OCI-LY1 (cell line): Measurements from ENCODE around the gene DCLK1.

Experiments
- H2AFZ ChIP-seq: fragments of 200-600 bp; sonication (generic), shearing (Covaris generic); 2 replicates; pipeline ENCODE4 v1.6.0; 2014; ENCODE audit warnings: antibody characterized with exemption, mild to moderate bottlenecking, low read length
- H3F3A ChIP-seq: fragments of 200-600 bp; sonication (generic), shearing (Covaris generic); 2 replicates; pipeline ENCODE4 v1.6.0; 2014; ENCODE audit warnings: mild to moderate bottlenecking, antibody characterized with exemption, low read length, moderate library complexity; ENCODE audit not compliant: insufficient read depth
- H3K27ac ChIP-seq: fragments of 200-600 bp; sonication (generic); 2 replicates; pipeline ENCODE4 v1.5.1; 2014; ENCODE audit warnings: low read length, mixed run types, mild to moderate bottlenecking, low read depth; ENCODE audit not compliant: poor library complexity, severe bottlenecking
- H3K27me3 ChIP-seq: fragments of 200-600 bp; sonication (generic); 2 replicates; pipeline ENCODE4 v1.6.0; 2014; ENCODE audit warnings: antibody characterized with exemption, mild to moderate bottlenecking, low read length, moderate library complexity; ENCODE audit not compliant: insufficient read depth
- H3K36me3 ChIP-seq: fragments of 200-600 bp; sonication (generic); 2 replicates; pipeline ENCODE4 v1.6.1; 2014; ENCODE audit warnings: mild to moderate bottlenecking, antibody characterized with exemption, low read length, moderate library complexity, mixed read lengths; ENCODE audit not compliant: insufficient read depth
- H3K4me1 ChIP-seq: fragments of 200-600 bp; sonication (generic); 2 replicates; pipeline ENCODE4 v1.5.1; 2014; ENCODE audit warnings: mild to moderate bottlenecking, low read length, moderate library complexity; ENCODE audit not compliant: insufficient read depth, severe bottlenecking
- H3K4me2 ChIP-seq: fragments of 200-600 bp; sonication (generic), shearing (Covaris generic); 2 replicates; pipeline ENCODE4 v1.6.1; 2014; ENCODE audit warnings: low read length
- H3K4me3 ChIP-seq: fragments of 200-600 bp; sonication (generic); 2 replicates; pipeline ENCODE4 v1.5.1; 2014; ENCODE audit warnings: low read length, low read depth, mild to moderate bottlenecking, mixed read lengths; ENCODE audit not compliant: poor library complexity, severe bottlenecking
- H3K79me2 ChIP-seq: fragments of 200-600 bp; shearing (Covaris generic); 2 replicates; pipeline ENCODE4 v1.6.1; 2016; ENCODE audit warnings: mixed run types, low read length, mixed read lengths; ENCODE audit not compliant: insufficient read depth
- H3K9ac ChIP-seq: fragments of 200-600 bp; sonication (generic), shearing (Covaris generic); 2 replicates; pipeline ENCODE4 v1.6.1; 2014; ENCODE audit warnings: mild to moderate bottlenecking, low read length, mixed read lengths
- H3K9me2 ChIP-seq: fragments of 200-600 bp; sonication (generic), shearing (Covaris generic); 2 replicates; pipeline ENCODE4 v1.6.1; 2014; ENCODE audit warnings: low read depth, mild to moderate bottlenecking, low read length, mixed read lengths
- H3K9me3 ChIP-seq: fragments of 200-600 bp; shearing (Covaris generic); 2 replicates; pipeline ENCODE4 v1.6.1; 2014; ENCODE audit warnings: low read length, mixed read lengths
- H4K20me1 ChIP-seq: fragments of 200-600 bp; sonication (generic), shearing (Covaris generic); 2 replicates; pipeline ENCODE4 v1.6.0; 2016; ENCODE audit warnings: mild to moderate bottlenecking, low read length; ENCODE audit not compliant: insufficient read depth
- CTCF ChIP-seq: fragments of 200-600 bp; sonication (generic), shearing (Covaris generic); IDR thresholded peaks from 2 replicates; pipeline ENCODE4 v1.5.1; 2017; ENCODE audit warnings: mild to moderate bottlenecking, antibody characterized with exemption, low read length, moderate library complexity, mixed read lengths
- EZH2 ChIP-seq: fragments of 200-600 bp; sonication (generic), shearing (Covaris generic); IDR thresholded peaks from 2 replicates; pipeline ENCODE4 v1.8.0; 2017; ENCODE audit warnings: borderline replicate concordance, mixed run types, mild to moderate bottlenecking, antibody characterized with exemption, low read length, moderate library complexity, mixed read lengths

DCLK1 gene

GRCh38 chr13:35961461-35962220 lies 169.5 kb downstream of the DCLK1 start:
- Histone ChIP-seq H3K27me3 (no peaks in the 10 kb centered on the region), H3K9me2 (no peaks in the 10 kb centered on the region), H3K4me1 (no peaks in the 10 kb centered on the region), H3F3A (no peaks in the 10 kb centered on the region), H3K4me3 (no peak overlapping the region), H3K9ac (no peak overlapping the region), H3K79me2 (no peaks in the 10 kb centered on the region), H4K20me1 (no peaks in the 10 kb centered on the region), H3K9me3 (no peaks in the 10 kb centered on the region), H2AFZ (no peak overlapping the region), H3K36me3 (no peaks in the 10 kb centered on the region), H3K27ac (no peak overlapping the region), H3K4me2 (no peak overlapping the region)
- no peak for TF ChIP-seq CTCF
- no peak for TF ChIP-seq EZH2

- TF ChIP-seq CTCF (no peak), EZH2 (no peak)
- no peaks in the 10 kb centered on the region for H3K36me3 ChIP-seq
- no peak overlapping the region for H3K9ac ChIP-seq
- no peaks in the 10 kb centered on the region for H4K20me1 ChIP-seq
- no peaks in the 10 kb centered on the region for H3F3A ChIP-seq
- H3K9me3 ChIP-seq: no peaks in the 10 kb centered on the region
- no peaks in the 10 kb centered on the region for H3K9me2 ChIP-seq
- no peak overlapping the region for H3K27ac ChIP-seq
- H3K27me3 ChIP-seq: no peaks in the 10 kb centered on the region
- no peak overlapping the region for H3K4me2 ChIP-seq
- H3K4me1 ChIP-seq: no peaks in the 10 kb centered on the region
- no peaks in the 10 kb centered on the region for H3K79me2 ChIP-seq
- H2AFZ ChIP-seq: no peak overlapping the region
- no peak overlapping the region for H3K4me3 ChIP-seq
Measured at GRCh38 chr13:35961002-35961401, 170.2 kb downstream of the DCLK1 start.

DNA sequence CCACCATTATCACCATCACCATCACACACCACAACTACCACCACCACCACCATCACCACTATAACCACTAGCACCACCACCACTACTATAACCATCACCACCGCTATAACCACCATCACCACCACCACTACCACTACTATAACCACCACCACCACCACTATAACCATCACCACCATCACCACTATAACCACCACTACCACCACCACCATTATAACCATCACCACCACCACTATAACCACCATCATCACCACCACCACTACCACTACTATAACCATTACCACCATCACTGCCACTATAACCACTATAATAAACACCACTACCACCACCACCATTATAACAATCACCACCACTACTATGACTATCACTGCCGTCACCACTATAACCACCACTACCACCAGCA lies 173.2 kb downstream of the DCLK1 start:
- Histone ChIP-seq H3K9me2 (no peaks in the 10 kb centered on the region), H3K4me1 (no peaks in the 10 kb centered on the region), H3K9me3 (no peaks in the 10 kb centered on the region), H3K4me3 (no peak overlapping the region), H3K79me2 (no peaks in the 10 kb centered on the region), H4K20me1 (no peaks in the 10 kb centered on the region), H3K27me3 (no peaks in the 10 kb centered on the region), H3F3A (no peaks in the 10 kb centered on the region), H3K36me3 (no peaks in the 10 kb centered on the region), H3K4me2 (no peak overlapping the region), H2AFZ (no peak overlapping the region), H3K27ac (no peak overlapping the region), H3K9ac (no peak overlapping the region)
- TF ChIP-seq CTCF (no peak), EZH2 (no peak)
